Inflammatory macrophage (primary cell): ENCODE results near the gene P2RY2.

Experiments used
- DNase-seq, 2 donors: peaks; one replicate each; pipeline ENCODE4 v3.0.0-alpha.2; 2020 to 2022
- total RNA-seq, 18 experiments: gene quantifications; one replicate each; lab custom pipeline; 2026; ENCODE audit warnings: mixed read lengths in 6 of 18, inconsistent platforms in 2 of 18; lab: John Stamatoyannopoulos, UW

The P2RY2 gene
- 1.0 to 15.2 (median 5.9) reads per million in 18 experiments for total RNA-seq

- DNase-seq = peak; percentile 78 to 83
Measured at GRCh38 chr11:73218106-73218829, at the start of gene P2RY2. TSS of gene P2RY2 (plus strand) at chr11:73218281. CDS start at chr11:73234160, 15,879 bp downstream.

- DNase-seq = no peak
Measured at GRCh38 chr11:73168925-73169579, 49.0 kb upstream of the P2RY2 start.

- no peak for DNase-seq
Measured at GRCh38 chr11:73170140-73170539, 47.9 kb upstream of the P2RY2 start.

GRCh38 chr11:73171436-73172161, 46.5 kb upstream of the P2RY2 start:
- DNase-seq = no peak

- DNase-seq = no peak
Measured at GRCh38 chr11:73172992-73173656, 45.0 kb upstream of the P2RY2 start.

GRCh38 chr11:73173755-73174494, 44.2 kb upstream of the P2RY2 start:
- no peak for DNase-seq

- no peak for DNase-seq
Measured at GRCh38 chr11:73174495-73174791, 43.6 kb upstream of the P2RY2 start.

- DNase-seq = no peak
Measured at GRCh38 chr11:73175551-73176144, 42.4 kb upstream of the P2RY2 start.

- peak in 1 of 2 donors; percentile 42 for DNase-seq
Measured at GRCh38 chr11:73176145-73176873, 41.8 kb upstream of the P2RY2 start.

GRCh38 chr11:73176874-73177155, 41.3 kb upstream of the P2RY2 start:
- no peak for DNase-seq

- DNase-seq = no peak
Measured at GRCh38 chr11:73177380-73177777, 40.7 kb upstream of the P2RY2 start.

- peak; percentile 81 to 83 for DNase-seq
Measured at GRCh38 chr11:73177778-73178539, 40.1 kb upstream of the P2RY2 start.

- no peak for DNase-seq
Measured at GRCh38 chr11:73178681-73179080, 39.4 kb upstream of the P2RY2 start.

GRCh38 chr11:73182824-73183321, 35.2 kb upstream of the P2RY2 start:
- DNase-seq = no peak

GRCh38 chr11:73184953-73185671, 33.0 kb upstream of the P2RY2 start:
- peak; percentile 72 to 73 for DNase-seq

GRCh38 chr11:73185680-73186293, 32.3 kb upstream of the P2RY2 start:
- no peak for DNase-seq

GRCh38 chr11:73186294-73186850, 31.7 kb upstream of the P2RY2 start:
- peak; percentile 64 to 69 for DNase-seq

GRCh38 chr11:73186886-73187285, 31.2 kb upstream of the P2RY2 start:
- DNase-seq = no peak

- no peak for DNase-seq
Measured at GRCh38 chr11:73187854-73188253, 30.2 kb upstream of the P2RY2 start.
